GM23338 (cell line): Measurements from ENCODE around the gene AGFG1. TPM values are rescaled to one million over a fixed set of nuclear protein-coding genes. Genes with fewer than 3 reads are reported as not detected.

Experiments used
- ATAC-seq: fragments of 200-7000 bp; cut with Tn5 transposase; 3 replicates; pipeline ENCODE4 v1.9.1; 2020
- DNase-seq: peaks from one replicate; pipeline ENCODE4 v3.0.0-alpha.2; 2015; ENCODE audit warnings: low spot score
- H2AFZ ChIP-seq: fragments of 200-600 bp; sonication (generic); 2 replicates; pipeline ENCODE4 v1.8.0; 2016; ENCODE audit warnings: antibody characterized with exemption, mild to moderate bottlenecking, moderate library complexity
- H3F3A ChIP-seq: fragments of 200-600 bp; sonication (generic); replicated peaks from 2 replicates; pipeline ENCODE4 v1.8.0; 2017; ENCODE audit warnings: antibody characterized with exemption, mixed run types, low read depth
- H3K27ac ChIP-seq: fragments of 200-600 bp; sonication (generic); 2 replicates; pipeline ENCODE4 v1.6.1; 2016; ENCODE audit warnings: low read depth
- H3K27me3 ChIP-seq: fragments of 200-600 bp; sonication (generic); 2 replicates; pipeline ENCODE4 v1.8.0; 2016; ENCODE audit warnings: mild to moderate bottlenecking, mixed run types, moderate library complexity; ENCODE audit not compliant: insufficient read depth
- H3K36me3 ChIP-seq: fragments of 200-600 bp; sonication (generic); 2 replicates; pipeline ENCODE4 v1.8.0; 2016; ENCODE audit warnings: mild to moderate bottlenecking; ENCODE audit not compliant: insufficient read depth
- H3K4me1 ChIP-seq: fragments of 200-600 bp; sonication (generic); 2 replicates; pipeline ENCODE4 v1.8.0; 2016; ENCODE audit warnings: mild to moderate bottlenecking, moderate library complexity; ENCODE audit not compliant: insufficient read depth
- H3K4me2 ChIP-seq: fragments of 200-600 bp; sonication (generic); 2 replicates; pipeline ENCODE4 v1.7.1; 2017; ENCODE audit warnings: mixed run types
- H3K4me3 ChIP-seq: fragments of 200-600 bp; sonication (generic); 2 replicates; pipeline ENCODE4 v1.6.1; 2016; ENCODE audit warnings: mixed run types
- H3K79me2 ChIP-seq: fragments of 200-600 bp; sonication (generic); replicated peaks from 2 replicates; pipeline ENCODE4 v1.8.0; 2017; ENCODE audit warnings: mild to moderate bottlenecking; ENCODE audit not compliant: insufficient read depth
- H3K9me2 ChIP-seq: fragments of 200-600 bp; sonication (generic); 2 replicates; pipeline ENCODE4 v1.8.0; 2017; ENCODE audit not compliant: insufficient read depth
- H4K20me1 ChIP-seq: fragments of 200-600 bp; sonication (generic); replicated peaks from 2 replicates; pipeline ENCODE4 v1.8.0; 2017; ENCODE audit warnings: mild to moderate bottlenecking; ENCODE audit not compliant: insufficient read depth
- H3K27ac Mint-ChIP-seq: 2 replicates; pipeline ENCODE4 v1.8.0; 2020; ENCODE audit warnings: inconsistent platforms, mild to moderate bottlenecking, moderate library complexity, mixed read lengths
- H3K27me3 Mint-ChIP-seq: 3 replicates; pipeline ENCODE4 v1.8.0; 2022; ENCODE audit warnings: low read depth, mild to moderate bottlenecking, moderate library complexity, mixed read lengths, inconsistent platforms; ENCODE audit not compliant: insufficient read depth, poor library complexity
- H3K36me3 Mint-ChIP-seq: 3 replicates; pipeline ENCODE4 v1.8.0; 2021; ENCODE audit warnings: low read depth, mild to moderate bottlenecking, inconsistent platforms, moderate library complexity, mixed read lengths
- H3K4me1 Mint-ChIP-seq: 3 replicates; pipeline ENCODE4 v1.8.0; 2020; ENCODE audit warnings: mild to moderate bottlenecking, inconsistent platforms, mixed read lengths
- H3K4me3 Mint-ChIP-seq: 3 replicates; pipeline ENCODE4 v1.8.0; 2021; ENCODE audit warnings: moderate library complexity, mild to moderate bottlenecking, inconsistent platforms, mixed read lengths
- H3K9me3 Mint-ChIP-seq: 3 replicates; pipeline ENCODE4 v1.8.0; 2020; ENCODE audit warnings: moderate library complexity, mild to moderate bottlenecking, inconsistent platforms, mixed read lengths
- CREB1 ChIP-seq: fragments of 250-450 bp; sonication (Bioruptor Pico); IDR thresholded peaks from 2 replicates; pipeline ENCODE4 v1.5.0; 2020; ENCODE audit warnings: low read depth, mild to moderate bottlenecking, moderate library complexity
- CTCF ChIP-seq, 2 experiments: fragments of 200-600 bp in 1 of 2; sonication (generic) in 1 of 2; conservative IDR thresholded peaks; 2 replicates each; pipeline versions ENCODE4 v1.5.1 to v1.6.1; 2016 to 2017; ENCODE audit warnings: antibody characterized with exemption in 2 of 2, low read depth in 2 of 2, mild to moderate bottlenecking in 2 of 2, moderate library complexity in 1 of 2
- EZH2 ChIP-seq: fragments of 200-600 bp; sonication (generic); IDR thresholded peaks from one replicate; pipeline ENCODE4 v1.8.0; 2017; ENCODE audit warnings: antibody characterized with exemption, mild to moderate bottlenecking, low read depth; ENCODE audit not compliant: unreplicated experiment
- EZH2phosphoT487 ChIP-seq: fragments of 200-600 bp; sonication (generic); IDR thresholded peaks from one replicate; pipeline ENCODE4 v1.8.1; 2018; ENCODE audit warnings: antibody characterized with exemption; ENCODE audit not compliant: unreplicated experiment
- JUNB ChIP-seq: IDR thresholded peaks from one replicate; pipeline ENCODE4 v1.6.1; 2016; ENCODE audit warnings: antibody characterized with exemption; ENCODE audit not compliant: unreplicated experiment
- NANOG ChIP-seq: IDR thresholded peaks from 2 replicates; pipeline ENCODE4 v1.6.1; 2016; ENCODE audit warnings: antibody characterized with exemption, borderline replicate concordance
- POLR2AphosphoS5 ChIP-seq: IDR thresholded peaks from 2 replicates; pipeline ENCODE4 v1.6.1; 2016; ENCODE audit warnings: antibody characterized with exemption, low read depth
- STAT1 ChIP-seq: IDR thresholded peaks from one replicate; pipeline ENCODE4 v1.6.1; 2016; ENCODE audit warnings: antibody characterized with exemption; ENCODE audit not compliant: unreplicated experiment
- ZNF114 ChIP-seq: fragments of 250-450 bp; sonication (Bioruptor Pico); IDR thresholded peaks from 2 replicates; pipeline ENCODE4 v1.5.0; 2020; ENCODE audit warnings: mild to moderate bottlenecking, moderate library complexity
- polyA plus RNA-seq: library from polyadenylated mRNA; unstranded; fragments of >200 nt; fragmentation: Nextera tagmentation; extraction: Ambion mirVana; gene quantifications from 2 replicates; pipeline ENCODE4 v1.2.1, GENCODE V29; 2016
- total RNA-seq: library from RNA; depleted of rRNA; stranded (reverse); fragments of >200 nt; shearing (Covaris generic); gene quantifications from 2 replicates; pipeline ENCODE4 v1.2.3, GENCODE V29; 2014
- TF ChIP-seq, protein P1 (sequence below): IDR thresholded peaks from 2 replicates; pipeline ENCODE4 v1.6.1; 2016; ENCODE audit warnings: antibody characterized with exemption
- TF ChIP-seq, protein P2 (sequence below): IDR thresholded peaks from one replicate; pipeline ENCODE4 v1.6.1; 2018; ENCODE audit warnings: antibody characterized with exemption; ENCODE audit not compliant: unreplicated experiment

AGFG1 gene
- total and polyA plus RNA-seq, 2 experiments from 2014 or later, result 14.5 to 113 TPM

- TF ChIP-seq CTCF (conservative IDR thresholded peaks at IDR 0.05; ENCODE audit: low read depth in 2 of 2) (no peak), STAT1 (no peak), JUNB (no peak), CREB1 (no peak), EZH2phosphoT487 (no peak), NANOG (no peak)
Observed at GRCh38 chr2:227428731-227429285, 43.1 kb upstream of the AGFG1 start (continued).

- H3K27ac Mint-ChIP-seq, result no peak overlapping the region
- no peak overlapping the region for H3K4me2 ChIP-seq
- TF ChIP-seq STAT1, result no peak
- TF ChIP-seq ZNF114 (CRISPR knock-in tag), result no peak
- TF ChIP-seq, protein P1, sequence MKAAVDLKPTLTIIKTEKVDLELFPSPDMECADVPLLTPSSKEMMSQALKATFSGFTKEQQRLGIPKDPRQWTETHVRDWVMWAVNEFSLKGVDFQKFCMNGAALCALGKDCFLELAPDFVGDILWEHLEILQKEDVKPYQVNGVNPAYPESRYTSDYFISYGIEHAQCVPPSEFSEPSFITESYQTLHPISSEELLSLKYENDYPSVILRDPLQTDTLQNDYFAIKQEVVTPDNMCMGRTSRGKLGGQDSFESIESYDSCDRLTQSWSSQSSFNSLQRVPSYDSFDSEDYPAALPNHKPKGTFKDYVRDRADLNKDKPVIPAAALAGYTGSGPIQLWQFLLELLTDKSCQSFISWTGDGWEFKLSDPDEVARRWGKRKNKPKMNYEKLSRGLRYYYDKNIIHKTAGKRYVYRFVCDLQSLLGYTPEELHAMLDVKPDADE, result no peak
- TF ChIP-seq, protein P2, sequence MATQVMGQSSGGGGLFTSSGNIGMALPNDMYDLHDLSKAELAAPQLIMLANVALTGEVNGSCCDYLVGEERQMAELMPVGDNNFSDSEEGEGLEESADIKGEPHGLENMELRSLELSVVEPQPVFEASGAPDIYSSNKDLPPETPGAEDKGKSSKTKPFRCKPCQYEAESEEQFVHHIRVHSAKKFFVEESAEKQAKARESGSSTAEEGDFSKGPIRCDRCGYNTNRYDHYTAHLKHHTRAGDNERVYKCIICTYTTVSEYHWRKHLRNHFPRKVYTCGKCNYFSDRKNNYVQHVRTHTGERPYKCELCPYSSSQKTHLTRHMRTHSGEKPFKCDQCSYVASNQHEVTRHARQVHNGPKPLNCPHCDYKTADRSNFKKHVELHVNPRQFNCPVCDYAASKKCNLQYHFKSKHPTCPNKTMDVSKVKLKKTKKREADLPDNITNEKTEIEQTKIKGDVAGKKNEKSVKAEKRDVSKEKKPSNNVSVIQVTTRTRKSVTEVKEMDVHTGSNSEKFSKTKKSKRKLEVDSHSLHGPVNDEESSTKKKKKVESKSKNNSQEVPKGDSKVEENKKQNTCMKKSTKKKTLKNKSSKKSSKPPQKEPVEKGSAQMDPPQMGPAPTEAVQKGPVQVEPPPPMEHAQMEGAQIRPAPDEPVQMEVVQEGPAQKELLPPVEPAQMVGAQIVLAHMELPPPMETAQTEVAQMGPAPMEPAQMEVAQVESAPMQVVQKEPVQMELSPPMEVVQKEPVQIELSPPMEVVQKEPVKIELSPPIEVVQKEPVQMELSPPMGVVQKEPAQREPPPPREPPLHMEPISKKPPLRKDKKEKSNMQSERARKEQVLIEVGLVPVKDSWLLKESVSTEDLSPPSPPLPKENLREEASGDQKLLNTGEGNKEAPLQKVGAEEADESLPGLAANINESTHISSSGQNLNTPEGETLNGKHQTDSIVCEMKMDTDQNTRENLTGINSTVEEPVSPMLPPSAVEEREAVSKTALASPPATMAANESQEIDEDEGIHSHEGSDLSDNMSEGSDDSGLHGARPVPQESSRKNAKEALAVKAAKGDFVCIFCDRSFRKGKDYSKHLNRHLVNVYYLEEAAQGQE, result no peak
- TF ChIP-seq POLR2AphosphoS5, result no peak
- no peak for TF ChIP-seq EZH2phosphoT487
- TF ChIP-seq NANOG, result no peak
- TF ChIP-seq EZH2, result no peak
- TF ChIP-seq CTCF (conservative IDR thresholded peaks at IDR 0.05; ENCODE audit: low read depth in 2 of 2), result no peak
Observed at GRCh38 chr2:227430639-227431038, 41.3 kb upstream of the AGFG1 start.

More at GRCh38 chr2:227430639-227431038, 41.3 kb upstream of the AGFG1 start:
- ATAC-seq (no peak), DNase-seq (no peak)
- Mint-ChIP-seq H3K27me3 (peaks cover 5% of the 10 kb centered on the region), H3K4me1 (no peaks in the 10 kb centered on the region), H3K36me3 (peaks cover 12% of the 10 kb centered on the region), H3K9me3 (peaks cover 30% of the 10 kb centered on the region), H3K4me3 (no peak overlapping the region)
- Histone ChIP-seq H3K79me2 (no peaks in the 10 kb centered on the region), H3F3A (no peaks in the 10 kb centered on the region), H3K9me2 (no peaks in the 10 kb centered on the region), H3K4me1 (no peaks in the 10 kb centered on the region), H3K36me3 (peaks cover 5% of the 10 kb centered on the region; the same call in 1 of the 2 replicates), H3K4me3 (no peak overlapping the region), H3K27me3 (no peaks in the 10 kb centered on the region), H3K27ac (no peak overlapping the region), H4K20me1 (no peaks in the 10 kb centered on the region), H2AFZ (no peak overlapping the region)
